Measurements from ENCODE around the gene HTT. TPM values are rescaled to one million over a fixed set of nuclear protein-coding genes. Genes with fewer than 3 reads are reported as not detected.

The HTT gene
- total RNA-seq, 1 donor from 2014 or later = 65.2 TPM

DNA sequence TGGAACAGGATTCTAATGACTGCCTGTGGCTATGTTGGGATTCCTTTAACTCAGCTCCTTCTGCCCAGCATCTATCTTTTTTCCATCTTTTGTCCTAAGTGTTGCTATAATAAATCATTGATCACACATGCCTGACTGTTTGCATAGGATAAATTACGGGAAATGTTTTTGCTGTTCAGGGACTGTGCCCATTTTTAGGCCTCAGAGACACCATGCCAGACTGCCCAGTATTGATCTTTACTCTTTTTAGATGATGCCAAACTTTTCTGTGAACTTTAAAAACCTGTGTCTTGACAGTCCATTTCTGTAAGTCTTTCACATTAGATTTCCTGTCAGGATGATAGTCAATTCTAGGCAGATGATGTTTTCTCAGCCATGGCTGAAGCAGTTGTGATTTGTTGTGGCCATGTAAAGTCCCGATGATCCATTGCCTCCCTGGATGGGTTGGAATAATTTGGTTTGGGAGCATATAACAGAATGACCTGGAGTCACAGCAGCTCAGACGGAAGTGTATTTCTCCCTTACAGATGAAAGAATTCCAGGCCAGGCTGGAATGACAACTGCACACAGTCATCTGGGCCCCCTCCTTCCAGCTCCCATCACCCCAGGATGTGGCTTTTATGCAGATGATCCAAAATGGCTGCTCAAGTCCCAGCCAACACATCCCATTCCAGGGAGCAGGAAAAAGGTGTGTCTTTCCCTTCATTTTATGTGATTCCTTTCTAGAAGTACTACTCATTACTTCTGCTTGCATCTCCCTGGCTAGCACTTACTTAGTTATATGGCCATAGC, 3.6 kb upstream of the HTT start:
- H3K4me3 Mint-ChIP-seq (ENCODE audit: unreplicated experiment) = no peak overlapping the region
- DNase-seq (ENCODE audit: low read depth) = peak; percentile 19
- H3K4me2 ChIP-seq (ENCODE audit: low read length) = peak overlapping the region; percentile 25

DNA sequence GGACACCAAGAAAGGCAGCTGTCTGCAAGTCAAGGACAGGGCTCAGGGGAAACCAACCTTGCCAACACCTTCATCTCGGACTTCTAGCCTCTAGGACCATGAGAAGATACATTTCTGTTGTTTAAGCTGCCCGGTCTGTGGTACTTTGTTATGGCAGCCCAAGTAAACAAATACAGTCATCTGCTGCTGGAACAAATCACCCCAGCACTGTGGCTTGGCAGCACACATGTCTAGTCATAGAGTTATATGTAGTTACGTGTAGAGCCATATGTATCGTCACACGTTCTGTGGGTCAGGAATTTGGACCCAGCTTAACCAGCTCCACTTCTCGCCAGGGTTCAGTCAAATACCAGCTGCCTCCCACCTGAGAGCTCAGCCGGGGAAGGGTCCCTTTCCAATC, 2.7 kb upstream of the HTT start:
- Mint-ChIP-seq H3K27ac (ENCODE audit: unreplicated experiment) (peak overlapping the region; percentile 60), H3K4me3 (ENCODE audit: unreplicated experiment) (no peak overlapping the region), H3K4me1 (ENCODE audit: low read depth, unreplicated experiment) (peaks cover 11% of the 10 kb centered on the region), H3K27me3 (ENCODE audit: low read depth, unreplicated experiment) (peaks cover 2% of the 10 kb centered on the region), H3K36me3 (ENCODE audit: low read depth, unreplicated experiment) (no peaks in the 10 kb centered on the region), H3K9me3 (ENCODE audit: unreplicated experiment) (peaks cover 4% of the 10 kb centered on the region)
- Histone ChIP-seq H2AFZ (ENCODE audit: low read depth, low read length) (peak overlapping the region; percentile 79), H3K9ac (ENCODE audit: low read length) (no peak overlapping the region), H3K27me3 (ENCODE audit: insufficient read depth, low read length) (no peaks in the 10 kb centered on the region), H3K27ac (ENCODE audit: low read depth, low read length) (no peak overlapping the region), H3K4me1 (ENCODE audit: insufficient read depth, low read length) (peaks cover 26% of the 10 kb centered on the region), H4K20me1 (ENCODE audit: insufficient read depth, low read length) (peaks cover 13% of the 10 kb centered on the region), H3K36me3 (ENCODE audit: insufficient read depth, low read length) (no peaks in the 10 kb centered on the region), H3K9me3 (ENCODE audit: insufficient read depth, low read depth, low read length) (no peaks in the 10 kb centered on the region), H3K4me2 (ENCODE audit: low read length) (no peak overlapping the region), H3K4me3 (ENCODE audit: insufficient read depth, low read depth, low read length) (no peak overlapping the region), H3K79me2 (ENCODE audit: insufficient read depth, low read length) (peaks cover 18% of the 10 kb centered on the region)
- DNase-seq (ENCODE audit: low read depth) (no peak), FAIRE-seq (no peak)
- TF ChIP-seq, protein P1, sequence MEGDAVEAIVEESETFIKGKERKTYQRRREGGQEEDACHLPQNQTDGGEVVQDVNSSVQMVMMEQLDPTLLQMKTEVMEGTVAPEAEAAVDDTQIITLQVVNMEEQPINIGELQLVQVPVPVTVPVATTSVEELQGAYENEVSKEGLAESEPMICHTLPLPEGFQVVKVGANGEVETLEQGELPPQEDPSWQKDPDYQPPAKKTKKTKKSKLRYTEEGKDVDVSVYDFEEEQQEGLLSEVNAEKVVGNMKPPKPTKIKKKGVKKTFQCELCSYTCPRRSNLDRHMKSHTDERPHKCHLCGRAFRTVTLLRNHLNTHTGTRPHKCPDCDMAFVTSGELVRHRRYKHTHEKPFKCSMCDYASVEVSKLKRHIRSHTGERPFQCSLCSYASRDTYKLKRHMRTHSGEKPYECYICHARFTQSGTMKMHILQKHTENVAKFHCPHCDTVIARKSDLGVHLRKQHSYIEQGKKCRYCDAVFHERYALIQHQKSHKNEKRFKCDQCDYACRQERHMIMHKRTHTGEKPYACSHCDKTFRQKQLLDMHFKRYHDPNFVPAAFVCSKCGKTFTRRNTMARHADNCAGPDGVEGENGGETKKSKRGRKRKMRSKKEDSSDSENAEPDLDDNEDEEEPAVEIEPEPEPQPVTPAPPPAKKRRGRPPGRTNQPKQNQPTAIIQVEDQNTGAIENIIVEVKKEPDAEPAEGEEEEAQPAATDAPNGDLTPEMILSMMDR (IDR thresholded peaks at IDR 0.05; ENCODE audit: insufficient read depth, low read depth, low read length) = no peak
- TF ChIP-seq EZH2 (IDR thresholded peaks at IDR 0.05; ENCODE audit: insufficient read depth, low read length) = no peak

More for the DNA sequence above, 3.6 kb upstream of the HTT start:
- peak overlapping the region; percentile 28 for H3K27ac Mint-ChIP-seq (ENCODE audit: unreplicated experiment)
- peaks cover 18% of the 10 kb centered on the region for H3K4me1 ChIP-seq (ENCODE audit: insufficient read depth, low read length)
- no peaks in the 10 kb centered on the region for H3K27me3 ChIP-seq (ENCODE audit: insufficient read depth, low read length)
- H3K27ac ChIP-seq (ENCODE audit: low read depth, low read length) = peak overlapping the region; percentile 40
- peaks cover 6% of the 10 kb centered on the region for H3K4me1 Mint-ChIP-seq (ENCODE audit: low read depth, unreplicated experiment)
- no peaks in the 10 kb centered on the region for H3K36me3 ChIP-seq (ENCODE audit: insufficient read depth, low read length)
- no peaks in the 10 kb centered on the region for H3K36me3 Mint-ChIP-seq (ENCODE audit: low read depth, unreplicated experiment)
- peaks cover 10% of the 10 kb centered on the region for H3K9me3 Mint-ChIP-seq (ENCODE audit: unreplicated experiment)
- H3K27me3 Mint-ChIP-seq (ENCODE audit: low read depth, unreplicated experiment) = peaks cover 6% of the 10 kb centered on the region
- FAIRE-seq = peak; percentile 32
- peaks cover 9% of the 10 kb centered on the region for H3K79me2 ChIP-seq (ENCODE audit: insufficient read depth, low read length)
- peak overlapping the region; percentile 79 for H2AFZ ChIP-seq (ENCODE audit: low read depth, low read length)
- H4K20me1 ChIP-seq (ENCODE audit: insufficient read depth, low read length) = peaks cover 4% of the 10 kb centered on the region
- no peaks in the 10 kb centered on the region for H3K9me3 ChIP-seq (ENCODE audit: insufficient read depth, low read depth, low read length)
- H3K9ac ChIP-seq (ENCODE audit: low read length) = no peak overlapping the region
- no peak overlapping the region for H3K4me3 ChIP-seq (ENCODE audit: insufficient read depth, low read depth, low read length)
- TF ChIP-seq, protein P1 (IDR thresholded peaks at IDR 0.05; ENCODE audit: insufficient read depth, low read depth, low read length) = no peak
- TF ChIP-seq EZH2 (IDR thresholded peaks at IDR 0.05; ENCODE audit: insufficient read depth, low read length) = no peak

All from astrocyte (in vitro differentiated cells and primary cell).